HepG2 (cell line): ENCODE results near the gene WDFY1. TPM values are rescaled to one million over a fixed set of nuclear protein-coding genes. Genes with fewer than 3 reads are reported as not detected.

Experiments used
- ATAC-seq: fragments of 200-7000 bp; cut with Tn5 transposase; 3 replicates; pipeline ENCODE4 v1.9.1; 2020; ENCODE audit warnings: mild to moderate bottlenecking, moderate library complexity
- BruUV-seq: library from RNA; stranded (reverse); fragments of 400-500 nt; replicated peaks from 2 replicates; lab custom pipeline; 2021; lab: Mats Ljungman, UMichigan
- CTCF ChIA-PET: fragments of 300-600 bp; formaldehyde crosslinking; extraction: SDS; loops from one replicate; lab custom pipeline; 2021; ENCODE audit warnings: low total read pairs, inconsistent platforms, low intra/inter-chr PET ratio; lab: Yijun Ruan, JAX
- POLR2A ChIA-PET: fragments of 350-600 bp; sonication (Branson Sonifier 250); formaldehyde crosslinking; loops from one replicate; lab custom pipeline; 2020; ENCODE audit warnings: antibody characterized with exemption, inconsistent platforms; lab: Yijun Ruan, JAX
- DNase-seq: peaks from one replicate; pipeline ENCODE4 v3.0.0-alpha.2; 2015; ENCODE audit warnings: low spot score
- FAIRE-seq: peaks from 3 replicates; lab custom pipeline; 2011; peaks lifted over from hg19 to GRCh38; lab: Jason Lieb, UNC
- H2AFZ ChIP-seq: one replicate; pipeline ENCODE4 v1.6.1; 2011; ENCODE audit warnings: low read length, inconsistent platforms
- H3K27ac ChIP-seq: fragments of 300-600 bp; 3 replicates; pipeline ENCODE4 v1.8.0; 2011; ENCODE audit warnings: mixed run types, mild to moderate bottlenecking, mixed read lengths, low read length, inconsistent platforms; ENCODE audit not compliant: insufficient read depth; ENCODE audit errors: extremely low read length
- H3K27me3 ChIP-seq, 2 experiments: fragments of 200-600 bp in 1 of 2; 2 replicates in 1 of 2; 3 replicates in 1 of 2; pipeline versions ENCODE4 v1.6.0 to v1.8.0; 2011; ENCODE audit warnings: low read length in 2 of 2, mild to moderate bottlenecking in 2 of 2, moderate library complexity in 2 of 2, inconsistent platforms in 1 of 2; ENCODE audit not compliant: insufficient read depth in 2 of 2, control insufficient read depth in 1 of 2
- H3K36me3 ChIP-seq, 2 experiments: fragments of 200-600 bp in 1 of 2; replicated peaks in 1 of 2; 2 replicates in 1 of 2; 3 replicates in 1 of 2; pipeline versions ENCODE4 v1.5.1 to v1.8.0; 2011; ENCODE audit warnings: low read length in 2 of 2, inconsistent platforms in 1 of 2; ENCODE audit not compliant: insufficient read depth in 2 of 2, control insufficient read depth in 1 of 2
- H3K4me1 ChIP-seq: 2 replicates; pipeline ENCODE4 v1.5.1; 2012; ENCODE audit warnings: low read length, inconsistent platforms; ENCODE audit not compliant: insufficient read depth
- H3K4me2 ChIP-seq: 2 replicates; pipeline ENCODE4 v1.6.0; 2011; ENCODE audit warnings: low read depth, low read length, inconsistent platforms
- H3K4me3 ChIP-seq, 3 experiments: fragments of 200-600 bp in 1 of 3; sonication (generic), shearing (Covaris generic) in 1 of 3; replicated peaks in 1 of 3; 2 replicates each; pipeline ENCODE4 v1.5.1; 2011 to 2016; ENCODE audit warnings: low read length in 3 of 3, inconsistent platforms in 2 of 3, low read depth in 2 of 3, mild to moderate bottlenecking in 2 of 3, control low read depth in 1 of 3, mixed read lengths in 1 of 3; ENCODE audit not compliant: insufficient read depth in 1 of 3
- H3K79me2 ChIP-seq: one replicate; pipeline ENCODE4 v1.6.1; 2011; ENCODE audit warnings: low read length, inconsistent platforms; ENCODE audit not compliant: insufficient read depth
- H3K9ac ChIP-seq: 2 replicates; pipeline ENCODE4 v1.6.0; 2011; ENCODE audit warnings: mild to moderate bottlenecking, low read depth, low read length, inconsistent platforms; ENCODE audit not compliant: insufficient read depth
- H3K9me3 ChIP-seq: 2 replicates; pipeline ENCODE4 v1.5.1; 2012; ENCODE audit warnings: mild to moderate bottlenecking, low read length
- H4K20me1 ChIP-seq: 2 replicates; pipeline ENCODE4 v1.6.0; 2011; ENCODE audit warnings: inconsistent platforms, mild to moderate bottlenecking, low read length, moderate library complexity; ENCODE audit not compliant: insufficient read depth
- ZNF136 ChIP-seq: sonication (generic); formaldehyde crosslinking; IDR thresholded peaks from 2 replicates; pipeline ENCODE4 v1.8.1; 2022; ENCODE audit warnings: low read depth, mild to moderate bottlenecking, moderate library complexity, missing genetic modification reagents
- ZNF546 ChIP-seq: sonication (generic); formaldehyde crosslinking; conservative IDR thresholded peaks from 2 replicates; pipeline ENCODE4 v1.8.1; 2023; ENCODE audit warnings: mild to moderate bottlenecking, missing genetic modification reagents
- WGBS: methylation state at CpG from one replicate; pipeline ENCODE4 v1.1.6; 2017; ENCODE audit warnings: low lambda C conversion rate; 5-methylcytosine and 5-hydroxymethylcytosine counted together
- in situ Hi-C: cut with HindIII; loops from 2 replicates; pipeline ENCODE4 v1.10.0; 2017; ENCODE audit warnings: low pct_unique_long_range_greater_than_20kb; ENCODE audit not compliant: extremely low pct_ligation_motif_present
- intact Hi-C: fragments of 100-400 bp; cut with micrococcal nuclease; formaldehyde crosslinking; loops from one replicate; pipeline ENCODE4 v1.10.0; 2022; ENCODE audit not compliant: unreplicated experiment
- polyA plus RNA-seq, 8 experiments: library from polyadenylated mRNA; depleted of rRNA in 3 of 8; stranded (reverse) in 7 of 8; unstranded in 1 of 8; fragments of >200 nt; fragmentation: Illumina TruSeq in 4 of 8; extraction: Trizol in 4 of 8; gene quantifications; 2 replicates each; pipeline versions ENCODE4 v1.2.1 to v1.2.3, GENCODE V29; 2011 to 2016; ENCODE audit warnings: low read depth in 4 of 8, missing spikeins in 1 of 8, mixed read lengths in 1 of 8; ENCODE audit not compliant: insufficient read depth in 1 of 8
- total RNA-seq, 5 experiments: library from RNA; depleted of rRNA; stranded (reverse); fragments of >200 nt; fragmentation: Illumina TruSeq; extraction: Trizol; gene quantifications; 2 replicates each; pipeline ENCODE4 v1.2.3, GENCODE V29; 2016; ENCODE audit warnings: low read depth in 1 of 5
- TF ChIP-seq, protein P1 (sequence below): sonication (generic); formaldehyde crosslinking; IDR thresholded peaks from 2 replicates; pipeline ENCODE4 v1.4.0; 2020; ENCODE audit warnings: missing genetic modification reagents
- TF ChIP-seq, protein P2 (sequence below): sonication (generic); formaldehyde crosslinking; IDR thresholded peaks from 2 replicates; pipeline ENCODE4 v1.5.1; 2020; ENCODE audit warnings: mild to moderate bottlenecking, missing genetic modification reagents, moderate library complexity

Gene WDFY1
- total and polyA plus RNA-seq, 2 of the 13 experiments (the other 11 are each of a cell fraction or from before 2014, with no cell fraction given), result 77.0 to 78.4 TPM

DNA sequence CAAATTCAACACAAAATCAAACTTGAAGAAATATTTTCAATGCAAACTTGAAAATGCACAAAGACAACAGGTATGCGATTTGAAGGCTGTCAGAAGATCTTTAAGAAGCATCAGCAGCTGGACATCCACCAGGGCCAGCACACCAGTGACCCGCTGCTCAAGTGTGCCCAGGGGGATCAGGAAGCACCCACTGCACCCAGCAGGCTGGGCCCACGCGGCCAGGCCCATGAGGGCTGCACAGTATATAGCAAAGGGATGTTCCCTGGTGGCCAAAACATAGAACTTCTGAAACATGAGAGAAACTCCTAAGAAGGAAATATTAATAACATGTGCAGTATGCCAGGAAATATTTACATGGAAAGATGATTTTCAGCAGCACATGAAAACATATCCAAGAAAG, 25.0 kb downstream of the WDFY1 start:
- peaks cover 64% of the 10 kb centered on the region for H3K79me2 ChIP-seq
- in situ Hi-C loops, result no loop called here
- POLR2A ChIA-PET, result no interaction called here
- 89% methylated on average over 4 of the region's 4 CpGs for WGBS
- no peaks in the 10 kb centered on the region for H3K9me3 ChIP-seq
- CTCF ChIA-PET, result no interaction called here
- H3K9ac ChIP-seq, result no peak overlapping the region
- no peaks in the 10 kb centered on the region for H3K27me3 ChIP-seq
- TF ChIP-seq ZNF546 (CRISPR knock-in tag), result no peak
- TF ChIP-seq, protein P1, sequence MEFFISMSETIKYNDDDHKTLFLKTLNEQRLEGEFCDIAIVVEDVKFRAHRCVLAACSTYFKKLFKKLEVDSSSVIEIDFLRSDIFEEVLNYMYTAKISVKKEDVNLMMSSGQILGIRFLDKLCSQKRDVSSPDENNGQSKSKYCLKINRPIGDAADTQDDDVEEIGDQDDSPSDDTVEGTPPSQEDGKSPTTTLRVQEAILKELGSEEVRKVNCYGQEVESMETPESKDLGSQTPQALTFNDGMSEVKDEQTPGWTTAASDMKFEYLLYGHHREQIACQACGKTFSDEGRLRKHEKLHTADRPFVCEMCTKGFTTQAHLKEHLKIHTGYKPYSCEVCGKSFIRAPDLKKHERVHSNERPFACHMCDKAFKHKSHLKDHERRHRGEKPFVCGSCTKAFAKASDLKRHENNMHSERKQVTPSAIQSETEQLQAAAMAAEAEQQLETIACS (CRISPR knock-in tag), result 0 out of 2 replicates have a peak, but pooled peaks have one; percentile 21
- TF ChIP-seq, all 625 proteins: peak for 1
- Histone ChIP-seq H3K4me1 (peaks cover 33% of the 10 kb centered on the region), H3K36me3 (peaks cover 8 to 15% of the 10 kb centered on the region in 2 experiments; a peak in 4 of 5 replicates), H2AFZ (no peak overlapping the region), H4K20me1 (0 out of 2 replicates have a peak, but pooled peaks cover 3% of the 10 kb centered on the region), H3K27ac (no peak overlapping the region), H3K4me2 (no peak overlapping the region), H3K4me3 (no peak overlapping the region)
- no peak for FAIRE-seq
- ATAC-seq, result peak; percentile 82
- intact Hi-C loops, result no loop called here
- DNase-seq, result no peak
- no TSS peak for BruUV-seq

DNA sequence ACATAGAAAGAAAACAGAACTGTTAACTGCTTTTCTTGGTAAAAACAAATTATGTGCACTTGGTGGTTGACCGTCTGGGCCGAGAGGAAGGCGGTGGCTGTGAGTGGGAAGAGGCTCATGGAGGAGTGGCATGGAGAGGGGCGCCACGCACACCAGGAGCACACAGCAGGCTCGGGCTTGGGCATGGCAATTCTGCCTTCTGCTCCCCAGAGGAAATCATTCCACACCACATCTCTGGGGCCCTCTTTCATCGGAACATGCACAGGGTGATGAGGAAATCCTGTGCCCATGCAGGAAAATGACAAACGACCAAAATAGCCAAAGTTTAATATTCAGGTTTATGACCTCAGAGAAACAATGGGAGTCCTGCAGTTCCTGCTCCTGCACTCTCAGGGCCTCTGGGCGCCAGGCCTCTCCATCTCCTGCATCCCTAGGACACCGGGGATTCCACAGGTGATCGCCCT, 26.4 kb downstream of the WDFY1 start:
- no peaks in the 10 kb centered on the region for H3K9me3 ChIP-seq
- in situ Hi-C loops, result no loop called here
- ATAC-seq, result peak; percentile 14; the same call in 1 of the 3 replicates

More for the DNA sequence above, 26.4 kb downstream of the WDFY1 start:
- TF ChIP-seq, protein P2, sequence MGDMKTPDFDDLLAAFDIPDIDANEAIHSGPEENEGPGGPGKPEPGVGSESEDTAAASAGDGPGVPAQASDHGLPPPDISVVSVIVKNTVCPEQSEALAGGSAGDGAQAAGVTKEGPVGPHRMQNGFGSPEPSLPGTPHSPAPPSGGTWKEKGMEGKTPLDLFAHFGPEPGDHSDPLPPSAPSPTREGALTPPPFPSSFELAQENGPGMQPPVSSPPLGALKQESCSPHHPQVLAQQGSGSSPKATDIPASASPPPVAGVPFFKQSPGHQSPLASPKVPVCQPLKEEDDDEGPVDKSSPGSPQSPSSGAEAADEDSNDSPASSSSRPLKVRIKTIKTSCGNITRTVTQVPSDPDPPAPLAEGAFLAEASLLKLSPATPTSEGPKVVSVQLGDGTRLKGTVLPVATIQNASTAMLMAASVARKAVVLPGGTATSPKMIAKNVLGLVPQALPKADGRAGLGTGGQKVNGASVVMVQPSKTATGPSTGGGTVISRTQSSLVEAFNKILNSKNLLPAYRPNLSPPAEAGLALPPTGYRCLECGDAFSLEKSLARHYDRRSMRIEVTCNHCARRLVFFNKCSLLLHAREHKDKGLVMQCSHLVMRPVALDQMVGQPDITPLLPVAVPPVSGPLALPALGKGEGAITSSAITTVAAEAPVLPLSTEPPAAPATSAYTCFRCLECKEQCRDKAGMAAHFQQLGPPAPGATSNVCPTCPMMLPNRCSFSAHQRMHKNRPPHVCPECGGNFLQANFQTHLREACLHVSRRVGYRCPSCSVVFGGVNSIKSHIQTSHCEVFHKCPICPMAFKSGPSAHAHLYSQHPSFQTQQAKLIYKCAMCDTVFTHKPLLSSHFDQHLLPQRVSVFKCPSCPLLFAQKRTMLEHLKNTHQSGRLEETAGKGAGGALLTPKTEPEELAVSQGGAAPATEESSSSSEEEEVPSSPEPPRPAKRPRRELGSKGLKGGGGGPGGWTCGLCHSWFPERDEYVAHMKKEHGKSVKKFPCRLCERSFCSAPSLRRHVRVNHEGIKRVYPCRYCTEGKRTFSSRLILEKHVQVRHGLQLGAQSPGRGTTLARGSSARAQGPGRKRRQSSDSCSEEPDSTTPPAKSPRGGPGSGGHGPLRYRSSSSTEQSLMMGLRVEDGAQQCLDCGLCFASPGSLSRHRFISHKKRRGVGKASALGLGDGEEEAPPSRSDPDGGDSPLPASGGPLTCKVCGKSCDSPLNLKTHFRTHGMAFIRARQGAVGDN (CRISPR knock-in tag), result 0 out of 2 replicates have a peak, but pooled peaks have one; percentile 11
- no peak for TF ChIP-seq ZNF136 (CRISPR knock-in tag)
- TF ChIP-seq, all 625 proteins: peak for 1
- Histone ChIP-seq H3K36me3 (peaks cover 8 to 17% of the 10 kb centered on the region in 2 experiments; a peak in 4 of 5 replicates), H3K4me3 (no peak overlapping the region), H3K27ac (no peak overlapping the region), H3K4me1 (peaks cover 33% of the 10 kb centered on the region), H3K27me3 (no peaks in the 10 kb centered on the region), H3K9ac (no peak overlapping the region), H4K20me1 (0 out of 2 replicates have a peak, but pooled peaks cover 3% of the 10 kb centered on the region), H3K4me2 (no peak overlapping the region), H3K79me2 (peaks cover 53% of the 10 kb centered on the region), H2AFZ (no peak overlapping the region)
- CTCF ChIA-PET, result no interaction called here
- DNase-seq (no peak), FAIRE-seq (no peak)
- intact Hi-C loops, result no loop called here
- no TSS peak for BruUV-seq
- POLR2A ChIA-PET, result no interaction called here
- 93% methylated on average over 11 of the region's 11 CpGs for WGBS
